CD4-positive, alpha-beta T cell treated with Interleukin-12 subunit alpha and Interleukin-12 subunit beta, for 1 hour (primary cell): ENCODE results near the gene FERMT3.

Source experiments
- DNase-seq: peaks from one replicate; pipeline ENCODE4 v3.0.0-alpha.2; 2020

The FERMT3 gene

GRCh38 chr11:64222651-64223000, 16.1 kb downstream of the FERMT3 start:
- no peak for DNase-seq

GRCh38 chr11:64223001-64223651, 16.6 kb downstream of the FERMT3 start:
- no peak for DNase-seq

DNA sequence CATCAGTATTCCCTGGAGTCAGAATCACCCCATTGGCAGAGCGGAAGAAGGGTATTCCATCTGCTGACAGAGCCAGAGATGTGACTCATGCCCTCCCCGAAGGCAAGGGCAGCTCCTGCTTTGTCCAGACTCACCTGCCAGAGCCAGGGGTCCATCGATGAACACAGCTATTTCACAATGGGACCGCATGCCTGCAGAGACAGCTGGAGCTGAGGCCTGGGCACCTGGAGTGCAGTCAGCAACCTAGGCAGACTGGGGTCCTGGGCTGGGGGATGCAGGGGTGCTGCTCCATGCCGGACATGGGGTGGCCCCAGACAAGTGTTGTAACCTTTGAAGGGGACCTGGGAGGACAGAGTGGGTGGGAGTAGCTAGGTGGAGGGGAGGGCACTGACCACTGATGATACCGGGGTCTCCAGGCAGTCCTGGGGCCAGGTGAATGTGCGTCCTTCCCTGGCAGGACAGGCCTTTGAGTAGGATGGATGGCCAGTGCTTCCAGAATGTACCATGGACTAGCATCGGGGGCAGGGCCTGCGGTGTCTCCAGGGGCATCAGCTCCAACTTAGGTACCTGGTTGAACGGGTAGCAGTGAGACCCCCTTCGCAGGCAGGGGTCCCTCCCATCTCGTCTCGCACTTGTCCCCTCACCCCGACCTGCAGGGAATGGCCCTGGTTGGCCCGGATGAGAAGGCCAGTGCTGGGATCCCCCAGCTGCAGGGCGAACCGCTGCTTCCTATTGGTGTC, 17.8 kb downstream of the FERMT3 start:
- no peak for DNase-seq

GRCh38 chr11:64224891-64225607, 18.5 kb downstream of the FERMT3 start:
- no peak for DNase-seq

GRCh38 chr11:64225608-64226506, 19.3 kb downstream of the FERMT3 start, which contains the start of the genes NUDT22 and TRPT1:
NUDT22 (plus strand) TSS chr11:64226274; CDS start chr11:64226653, 379 bp downstream.
TRPT1 (minus strand) TSS chr11:64226186; CDS start chr11:64225860, 326 bp downstream.
- DNase-seq, result peak; percentile 88

GRCh38 chr11:64226507-64227051, 20.1 kb downstream of the FERMT3 start:
- peak; percentile 69 for DNase-seq

DNA sequence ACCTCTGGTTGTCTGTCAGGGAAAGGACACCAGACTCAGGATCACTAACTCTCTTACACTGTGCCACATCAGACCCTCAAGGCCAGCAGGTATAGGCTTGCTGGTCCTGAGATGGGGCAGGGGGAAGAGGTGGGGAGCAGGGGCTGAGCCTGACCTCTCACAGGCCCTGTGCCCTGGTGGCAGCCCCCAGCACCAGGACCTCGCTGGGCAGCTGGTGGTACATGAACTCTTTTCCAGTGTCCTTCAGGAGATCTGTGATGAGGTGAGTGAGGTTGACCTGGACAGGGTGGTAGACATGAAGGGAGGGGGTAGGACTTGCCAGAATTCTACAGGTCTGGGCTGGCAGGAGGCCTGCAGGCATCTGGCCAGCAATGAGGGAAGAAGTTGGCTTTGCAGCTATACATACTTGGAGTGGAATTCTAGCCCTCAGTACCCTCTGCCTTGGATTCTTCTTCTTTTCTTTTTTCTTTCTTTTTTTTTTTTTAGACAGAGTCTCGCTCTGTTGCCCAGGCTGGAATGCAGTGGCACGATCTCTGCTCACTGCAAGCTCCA, 21.0 kb downstream of the FERMT3 start:
- DNase-seq, result no peak

- no peak for DNase-seq
Observed at GRCh38 chr11:64229090-64229743, 22.7 kb downstream of the FERMT3 start.

DNA sequence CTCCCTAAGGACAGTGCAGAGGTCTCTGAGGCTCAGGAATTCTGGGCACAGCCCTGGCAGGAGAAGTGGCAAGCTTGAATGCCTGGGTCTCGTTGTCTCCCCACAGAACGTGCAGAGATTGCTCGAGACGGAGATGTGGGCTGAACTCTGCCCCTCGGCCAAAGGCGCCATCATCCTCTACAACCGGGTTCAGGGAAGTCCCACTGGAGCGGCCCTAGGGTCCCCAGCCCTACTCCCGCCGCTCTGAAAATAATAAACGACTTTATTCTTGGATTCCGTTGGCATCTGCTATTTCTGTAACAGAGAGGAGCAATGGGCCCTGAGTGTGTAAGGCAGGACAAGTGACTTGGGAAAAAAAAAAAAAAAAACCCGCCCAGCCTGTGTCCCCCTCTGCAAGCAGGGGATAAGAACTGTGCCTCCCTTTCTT, 23.2 kb downstream of the FERMT3 start:
- no peak for DNase-seq

DNA sequence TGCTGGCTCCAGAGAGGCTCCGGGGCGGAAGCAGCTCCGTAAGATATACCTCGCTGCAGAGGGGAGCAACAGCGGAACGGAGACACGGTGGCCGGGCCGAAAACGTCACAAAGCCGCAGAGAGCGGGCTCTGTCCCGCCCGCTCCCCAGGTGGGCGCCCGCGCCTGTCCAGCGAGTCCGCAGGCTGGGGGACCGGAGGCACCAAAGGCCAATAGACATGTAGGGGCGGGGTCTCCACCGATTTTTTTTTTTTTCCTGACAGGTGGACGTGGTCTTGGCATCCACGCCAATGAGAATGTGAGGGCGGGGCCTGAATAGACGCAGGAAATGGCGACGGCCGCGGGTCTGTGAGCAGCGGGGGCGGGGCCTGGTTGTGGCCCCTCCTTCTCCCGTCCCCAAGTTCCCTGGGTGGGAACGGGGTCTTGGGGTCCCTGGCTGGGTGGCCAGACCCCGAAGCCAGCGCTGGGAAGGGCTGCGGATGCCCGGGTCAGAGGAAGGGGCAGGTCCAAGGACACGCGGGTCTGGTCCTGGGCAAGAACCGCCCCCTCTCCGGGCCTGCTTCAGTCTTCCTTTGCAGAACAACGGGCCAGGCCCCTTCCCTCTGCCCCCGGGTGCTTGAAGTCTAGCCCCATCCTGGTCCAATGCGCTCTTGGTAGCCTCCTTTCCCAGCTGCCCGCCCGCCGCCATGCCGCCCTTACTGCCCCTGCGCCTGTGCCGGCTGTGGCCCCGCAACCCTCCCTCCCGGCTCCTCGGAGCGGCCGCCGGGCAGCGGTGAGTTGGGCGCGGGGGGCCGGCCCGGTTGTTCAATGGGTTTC, 23.9 kb downstream of the FERMT3 start, which contains the start of gene DNAJC4:
Gene DNAJC4, plus strand, starts transcription at position 378 of the 814 bp plus-strand sequence. Its CDS starts 307 bp downstream, at position 685.
- peak; percentile 90 for DNase-seq

- no peak for DNase-seq
Observed at GRCh38 chr11:64230985-64231365, 24.5 kb downstream of the FERMT3 start.

GRCh38 chr11:64231546-64231945, 25.0 kb downstream of the FERMT3 start:
- no peak for DNase-seq

DNA sequence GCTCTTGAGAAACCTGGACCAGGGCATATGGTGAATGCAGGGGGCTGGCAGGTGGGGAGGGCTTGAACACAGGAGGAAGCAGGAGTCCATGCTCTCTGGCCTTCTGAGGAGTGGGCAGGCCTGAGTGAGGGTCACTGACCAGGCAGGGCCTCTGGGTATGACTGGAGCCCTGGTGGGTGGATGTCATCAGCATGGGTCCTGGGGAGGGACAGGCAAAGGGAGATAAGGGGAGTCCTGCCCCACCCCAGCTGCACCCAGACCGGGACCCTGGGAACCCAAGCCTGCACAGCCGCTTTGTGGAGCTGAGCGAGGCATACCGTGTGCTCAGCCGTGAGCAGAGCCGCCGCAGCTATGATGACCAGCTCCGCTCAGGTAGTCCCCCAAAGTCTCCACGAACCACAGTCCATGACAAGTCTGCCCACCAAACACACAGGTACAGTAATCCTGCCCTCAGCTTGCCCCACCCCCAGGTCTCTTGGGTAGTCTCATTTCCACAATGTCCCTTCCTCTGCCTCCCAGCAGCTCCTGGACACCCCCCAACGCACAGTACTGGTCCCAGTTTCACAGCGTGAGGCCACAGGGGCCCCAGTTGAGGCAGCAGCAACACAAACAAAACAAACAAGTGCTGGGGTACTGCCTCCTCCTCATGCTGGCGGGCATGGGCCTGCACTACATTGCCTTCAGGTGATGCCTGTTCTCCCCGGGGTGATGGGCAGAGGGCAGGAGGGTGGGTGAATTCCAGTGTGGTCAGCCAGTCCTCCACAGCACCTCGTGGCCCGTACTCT, 25.9 kb downstream of the FERMT3 start:
- no peak for DNase-seq

DNA sequence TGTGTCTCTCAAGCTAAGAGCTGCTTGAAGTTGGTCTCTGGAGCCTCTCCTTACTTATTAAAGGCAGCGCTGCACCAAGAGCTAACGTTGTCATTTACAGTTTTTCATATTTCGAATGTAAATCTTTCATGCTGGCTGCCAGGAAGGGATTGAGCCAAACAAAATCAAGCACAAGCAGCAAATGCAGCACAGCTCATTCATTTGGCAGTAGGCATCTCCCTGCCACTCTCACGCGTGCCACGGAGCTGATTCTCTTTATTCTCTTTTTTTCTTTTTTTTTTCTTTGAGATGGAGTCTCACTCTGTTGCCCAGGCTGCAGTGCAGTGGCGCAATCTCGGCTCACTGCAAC, 26.4 kb downstream of the FERMT3 start:
- no peak for DNase-seq

GRCh38 chr11:64233913-64234586, 27.5 kb downstream of the FERMT3 start, which contains the start of gene VEGFB:
VEGFB (plus strand) TSS chr11:64234584; CDS start chr11:64234834, 250 bp downstream.
- DNase-seq, result peak; percentile 84

GRCh38 chr11:64234647-64235379, 28.3 kb downstream of the FERMT3 start:
- DNase-seq, result peak; percentile 56

DNA sequence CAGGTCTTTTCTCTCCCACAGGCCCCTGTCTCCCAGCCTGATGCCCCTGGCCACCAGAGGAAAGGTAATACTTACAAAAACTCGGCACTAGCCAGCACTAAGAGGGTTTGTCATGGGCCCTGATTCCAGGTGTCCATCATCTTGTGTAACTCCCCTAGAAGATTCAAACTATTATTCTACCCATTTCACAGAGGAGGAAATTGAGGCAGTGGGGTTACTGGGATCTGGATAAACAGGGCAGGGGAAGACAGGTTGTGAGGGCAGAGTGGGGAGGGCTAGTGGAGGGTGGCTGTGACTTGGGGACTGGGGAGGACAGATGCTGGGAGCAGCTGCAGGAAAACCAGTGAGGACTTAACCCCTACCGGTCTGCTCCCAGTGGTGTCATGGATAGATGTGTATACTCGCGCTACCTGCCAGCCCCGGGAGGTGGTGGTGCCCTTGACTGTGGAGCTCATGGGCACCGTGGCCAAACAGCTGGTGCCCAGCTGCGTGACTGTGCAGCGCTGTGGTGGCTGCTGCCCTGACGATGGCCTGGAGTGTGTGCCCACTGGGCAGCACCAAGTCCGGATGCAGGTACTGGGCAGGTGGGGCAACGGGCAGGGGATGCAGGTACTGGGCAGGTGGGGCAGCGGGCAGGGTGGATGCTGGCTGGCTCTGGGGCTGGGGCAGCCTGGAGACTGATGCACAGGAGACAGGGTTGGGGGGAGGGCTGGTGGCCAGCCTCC, 29.1 kb downstream of the FERMT3 start:
- no peak for DNase-seq
